GM19395 (cell line): ENCODE data around the gene DMXL2.
A peak's percentile ranks its signal among the peaks of the same experiment; 100 is the strongest.
"Not testable (repeated sequence)": the region's sequence is repeated elsewhere in the genome, so short reads cannot be mapped to it uniquely, and the experiment has no call there.

Experiments used
- ATAC-seq: cut with Tn5 transposase; IDR thresholded peaks from one replicate; pipeline ENCODE4 v1.9.1; 2021; ENCODE audit warnings: mild to moderate bottlenecking, moderate library complexity; ENCODE audit not compliant: unreplicated experiment

Gene DMXL2

DNA sequence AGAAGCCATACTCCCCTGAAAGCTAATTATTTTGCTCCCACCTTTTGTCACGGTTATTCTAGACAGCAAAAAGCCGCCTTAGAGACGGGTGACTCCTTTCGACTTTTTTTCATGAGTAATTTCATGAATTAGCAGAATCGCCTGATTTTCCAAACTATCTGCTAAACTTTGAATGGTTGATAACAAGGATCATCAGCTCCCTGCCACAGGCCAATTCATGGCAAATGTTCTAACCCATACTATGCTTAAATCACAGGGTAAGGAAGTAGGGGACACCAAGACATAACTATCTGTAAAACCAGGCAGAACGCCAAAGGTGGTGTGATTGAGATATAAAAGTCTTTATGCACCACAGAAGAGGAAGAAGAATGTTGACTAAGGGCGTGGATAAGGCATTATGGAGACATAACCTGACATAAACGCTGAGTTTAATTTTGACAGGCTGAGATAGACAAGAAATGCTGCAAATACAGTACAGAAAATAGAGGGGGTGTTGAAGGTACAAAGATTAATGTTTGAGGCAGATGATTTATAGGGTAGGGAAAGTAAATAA, 891 bp upstream of the DMXL2 start:
- no peak for ATAC-seq

GRCh38 chr15:51621936-51622603, 501 bp downstream of the DMXL2 start:
- peak; percentile 44 for ATAC-seq

DNA sequence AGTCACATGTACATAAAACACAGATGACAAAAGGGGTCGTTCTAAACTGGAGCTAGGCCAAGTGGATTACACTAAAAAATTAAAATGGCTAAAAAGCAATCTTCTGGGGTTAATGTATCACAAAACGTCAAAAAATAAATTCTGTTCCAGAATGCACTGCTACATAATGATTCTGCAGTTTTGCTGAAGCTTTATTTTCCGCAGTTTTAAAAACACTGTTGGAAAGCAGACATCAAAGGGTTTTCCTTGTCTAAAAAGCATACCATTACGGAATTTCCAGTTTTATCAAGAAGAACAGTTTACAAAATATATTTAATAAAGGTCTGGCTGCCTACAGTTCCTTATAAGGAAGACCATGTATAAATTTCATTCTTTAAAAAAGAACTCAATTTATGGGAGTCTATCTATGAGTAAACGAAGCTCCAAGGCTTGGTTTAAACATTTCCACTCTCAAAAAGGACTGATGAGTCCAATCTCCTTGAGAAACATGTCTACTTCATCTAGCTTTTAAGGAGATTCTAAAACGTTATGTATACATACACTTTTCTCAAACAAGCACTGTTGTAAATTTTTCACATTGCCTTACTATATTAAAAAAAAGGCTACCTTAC, 1.3 kb downstream of the DMXL2 start:
- ATAC-seq = no peak

GRCh38 chr15:51620641-51621040, 1.9 kb downstream of the DMXL2 start:
- ATAC-seq = no peak

- ATAC-seq = no peak
Measured at GRCh38 chr15:51620122-51620521, 2.4 kb downstream of the DMXL2 start.

GRCh38 chr15:51619331-51620035, 3.1 kb downstream of the DMXL2 start:
- ATAC-seq = no peak

DNA sequence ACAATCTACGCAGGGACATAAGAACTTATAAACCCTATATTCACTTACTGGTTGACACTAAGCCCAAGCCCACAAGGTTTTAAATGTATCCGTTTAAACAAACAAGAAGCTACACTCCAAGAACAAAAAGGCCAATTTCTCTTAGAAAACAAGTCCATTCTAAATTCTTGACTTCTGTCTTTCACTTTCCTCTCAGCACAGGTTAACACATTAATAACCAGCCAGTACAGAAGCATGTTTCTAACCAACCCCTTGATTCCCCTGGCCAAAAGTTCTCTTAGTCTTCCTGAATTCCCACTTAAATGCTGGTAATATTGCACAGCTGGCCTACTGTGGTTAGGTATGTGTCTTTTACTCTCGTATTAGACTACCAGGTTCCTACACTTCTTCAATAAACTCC, 4.7 kb downstream of the DMXL2 start:
- ATAC-seq = no peak

GRCh38 chr15:51613951-51614350, 8.6 kb downstream of the DMXL2 start:
- ATAC-seq = no peak

DNA sequence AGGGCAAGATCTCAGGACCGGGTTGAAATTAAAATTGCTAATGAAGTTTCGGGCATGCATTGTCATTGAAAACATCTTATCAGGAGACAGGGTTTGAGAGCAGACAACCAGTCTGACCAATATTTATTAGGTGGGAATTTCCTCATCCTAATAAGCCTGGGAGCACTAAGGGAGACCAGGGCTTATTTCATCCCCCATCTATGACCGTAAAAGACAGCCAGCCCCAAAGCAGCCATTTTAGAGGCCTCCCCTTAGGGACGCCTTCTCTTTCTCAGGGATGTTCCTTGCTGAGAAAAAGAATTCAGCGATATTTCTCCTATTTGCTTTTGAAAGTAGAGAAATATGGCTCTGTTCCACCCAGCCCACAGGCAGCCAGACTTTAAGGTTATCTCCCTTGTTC, 9.9 kb downstream of the DMXL2 start:
- not testable (repeated sequence) for ATAC-seq

- ATAC-seq = not testable (repeated sequence)
Measured at GRCh38 chr15:51603462-51603948, 19.1 kb downstream of the DMXL2 start.

- no peak for ATAC-seq
Measured at GRCh38 chr15:51603002-51603401, 19.6 kb downstream of the DMXL2 start.

- ATAC-seq = no peak
Measured at GRCh38 chr15:51602484-51602883, 20.1 kb downstream of the DMXL2 start.

DNA sequence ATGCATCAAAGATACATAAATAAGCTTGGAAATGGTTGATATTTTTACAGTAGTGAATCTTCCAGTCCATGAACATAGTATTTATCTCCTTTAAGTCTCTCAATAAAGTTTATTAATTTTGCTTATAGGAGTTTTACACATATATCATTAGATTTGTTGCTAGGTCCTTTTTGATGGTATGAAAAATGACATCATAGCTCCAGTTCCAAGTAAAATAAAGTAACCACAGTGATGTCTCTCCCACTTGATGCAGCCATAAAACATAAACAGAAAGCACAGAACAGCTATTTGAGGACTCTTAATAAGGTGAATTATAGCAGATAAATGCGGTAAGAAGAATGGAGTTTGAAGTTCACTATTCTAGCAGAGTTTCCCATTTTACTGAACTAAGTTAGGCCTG, 20.8 kb downstream of the DMXL2 start:
- ATAC-seq = no peak

DNA sequence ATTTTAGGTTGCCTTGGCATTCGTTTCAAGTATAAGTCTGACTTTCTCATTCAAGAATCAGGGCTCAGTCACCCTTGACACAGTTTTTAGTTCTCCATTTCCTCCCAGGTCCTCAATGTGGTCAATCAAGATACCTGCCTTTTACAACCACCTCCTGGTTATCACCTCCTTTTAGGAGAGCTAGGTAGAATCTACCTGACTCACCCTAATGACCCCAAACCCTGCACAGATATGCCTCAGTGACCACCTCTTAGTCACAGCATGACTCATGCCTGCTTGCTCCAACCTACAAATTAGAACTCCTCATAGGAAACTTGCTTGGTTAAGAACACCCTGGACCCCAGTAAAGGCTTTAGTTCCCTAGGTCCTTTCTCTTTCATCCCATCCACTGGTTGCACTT, 22.5 kb downstream of the DMXL2 start:
- ATAC-seq = no peak

DNA sequence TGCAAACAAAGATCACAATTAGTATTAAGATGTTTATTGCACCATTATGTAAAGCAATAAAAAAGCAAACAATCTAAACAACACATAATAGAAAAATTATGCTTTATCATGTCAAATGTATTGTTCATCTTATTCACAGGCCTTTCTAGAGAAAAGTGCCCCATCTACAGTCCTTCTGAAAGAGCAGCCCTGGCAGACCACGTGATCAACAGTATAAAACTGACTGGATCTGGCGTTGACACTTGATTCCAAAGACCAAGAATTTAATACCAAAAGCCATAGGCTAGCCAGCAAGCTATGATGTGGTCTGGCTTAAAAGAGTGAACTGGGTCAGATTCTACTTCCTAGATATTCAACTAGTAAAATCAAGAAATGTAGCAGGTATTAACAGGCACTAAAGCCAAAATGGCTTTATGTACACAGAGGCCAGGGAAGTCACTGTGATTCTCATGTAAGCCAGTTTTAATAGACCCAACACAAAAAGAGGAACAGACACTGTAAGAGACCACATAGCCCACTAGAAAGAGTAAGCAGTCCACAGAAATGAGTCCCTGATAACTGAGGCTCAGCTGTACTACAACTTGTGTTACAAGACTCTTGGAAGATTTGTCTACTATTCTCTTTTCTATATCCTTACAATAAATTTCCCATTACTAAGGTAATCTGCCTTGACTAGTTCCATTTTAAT, 32.5 kb downstream of the DMXL2 start:
- ATAC-seq = no peak

DNA sequence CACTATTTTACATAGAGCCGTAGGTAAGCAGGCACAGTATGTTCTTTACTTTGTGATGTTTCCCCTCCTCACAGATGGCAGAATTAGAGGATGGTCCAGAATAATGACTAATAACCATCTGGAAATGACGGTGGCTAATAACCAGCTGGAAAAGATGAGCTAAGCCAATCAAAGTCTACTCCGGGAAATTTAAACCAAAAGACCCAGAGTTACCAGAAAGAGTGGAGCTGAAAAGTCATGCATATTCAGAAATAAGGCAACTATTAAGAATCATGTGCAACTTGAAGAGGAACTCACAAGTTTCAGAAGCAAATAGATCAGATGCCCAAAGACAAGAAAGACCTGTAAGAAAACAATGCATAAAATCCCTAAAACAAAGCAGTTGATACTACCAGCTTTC, 33.6 kb downstream of the DMXL2 start:
- no peak for ATAC-seq

DNA sequence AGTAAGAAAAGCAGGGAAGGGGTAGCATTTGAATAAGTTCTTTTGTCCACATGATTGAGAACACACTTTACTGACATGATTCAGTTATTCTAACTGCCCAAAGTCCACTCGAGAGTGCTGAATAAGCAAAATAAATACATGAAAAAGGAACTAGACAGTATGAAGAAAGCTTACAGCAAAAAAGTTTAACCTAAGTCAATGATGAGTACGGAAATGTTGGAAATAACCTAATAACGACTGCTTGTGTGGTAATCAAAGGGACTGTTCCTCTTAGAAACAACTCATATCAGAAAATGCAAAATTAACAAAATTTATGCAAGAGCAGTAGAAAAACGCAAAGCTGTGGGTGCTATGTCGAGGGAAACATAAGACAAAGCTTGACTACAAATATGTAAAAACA, 36.6 kb downstream of the DMXL2 start:
- no peak for ATAC-seq

GRCh38 chr15:51580982-51581381, 41.6 kb downstream of the DMXL2 start:
- no peak for ATAC-seq

GRCh38 chr15:51580385-51580784, 42.2 kb downstream of the DMXL2 start:
- no peak for ATAC-seq

DNA sequence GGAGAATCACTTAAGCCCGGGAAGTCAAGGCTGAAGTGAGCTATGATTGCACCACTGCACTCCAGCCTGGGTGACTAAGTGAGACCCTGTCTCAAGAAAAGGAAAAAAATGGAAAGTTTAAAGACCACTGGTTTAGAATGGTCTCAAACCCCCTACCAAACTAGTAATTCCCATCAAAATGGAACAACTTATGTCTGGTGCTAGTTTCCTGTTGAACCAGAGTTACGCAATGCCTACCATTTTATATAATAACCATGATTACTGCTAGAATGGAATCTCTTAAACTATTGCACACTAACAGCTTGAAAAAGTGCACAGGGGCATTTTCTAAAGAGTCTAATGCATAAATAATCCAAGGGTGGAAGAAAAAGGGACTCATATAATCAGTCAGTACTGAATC, 43.6 kb downstream of the DMXL2 start:
- no peak for ATAC-seq

- no peak for ATAC-seq
Measured at GRCh38 chr15:51577636-51578304, 44.8 kb downstream of the DMXL2 start.
